Glutamatergic neuron (in vitro differentiated cells): ENCODE measurements around the gene C1QTNF3. TPM values are rescaled to one million over a fixed set of nuclear protein-coding genes. Genes with fewer than 3 reads are reported as not detected.

Source experiments
- DNase-seq: peaks from one replicate; pipeline ENCODE4 v3.0.0; 2022
- H3K27ac Mint-ChIP-seq: one replicate; pipeline ENCODE4 v1.8.0; 2020; ENCODE audit warnings: mild to moderate bottlenecking, mixed read lengths, inconsistent platforms; ENCODE audit not compliant: unreplicated experiment
- H3K27me3 Mint-ChIP-seq: one replicate; pipeline ENCODE4 v1.8.0; 2020; ENCODE audit warnings: mild to moderate bottlenecking, moderate library complexity, mixed read lengths, inconsistent platforms; ENCODE audit not compliant: unreplicated experiment
- H3K36me3 Mint-ChIP-seq: one replicate; pipeline ENCODE4 v1.8.0; 2020; ENCODE audit warnings: mild to moderate bottlenecking, mixed read lengths, inconsistent platforms; ENCODE audit not compliant: unreplicated experiment
- H3K4me1 Mint-ChIP-seq: one replicate; pipeline ENCODE4 v1.8.0; 2020; ENCODE audit warnings: mild to moderate bottlenecking, low read depth, mixed read lengths, inconsistent platforms; ENCODE audit not compliant: unreplicated experiment
- H3K4me3 Mint-ChIP-seq: one replicate; pipeline ENCODE4 v1.8.0; 2020; ENCODE audit warnings: mild to moderate bottlenecking, mixed read lengths, inconsistent platforms; ENCODE audit not compliant: unreplicated experiment
- H3K9me3 Mint-ChIP-seq: one replicate; pipeline ENCODE4 v1.8.0; 2020; ENCODE audit warnings: mild to moderate bottlenecking, moderate library complexity, mixed read lengths, inconsistent platforms; ENCODE audit not compliant: unreplicated experiment
- total RNA-seq: library from RNA; stranded (reverse); fragmentation: NEBNext Ultra II Directional; extraction: Animal tissue kit (Norgen Biotek cat#: 25700); gene quantifications from one replicate; pipeline ENCODE4 v1.2.1, GENCODE V29; 2021; ENCODE audit not compliant: unreplicated experiment
- TF ChIP-seq, protein P1 (sequence below): fragments of 200-600 bp; sonication (generic); IDR thresholded peaks from one replicate; pipeline ENCODE4 v1.5.0; 2021; ENCODE audit not compliant: partially characterized antibody, unreplicated experiment

C1QTNF3 gene
- total RNA-seq, 1 donor from 2014 or later: 9.0 TPM

GRCh38 chr5:34057569-34057968 is 14.6 kb upstream of the C1QTNF3 start:
- TF ChIP-seq, protein P1, sequence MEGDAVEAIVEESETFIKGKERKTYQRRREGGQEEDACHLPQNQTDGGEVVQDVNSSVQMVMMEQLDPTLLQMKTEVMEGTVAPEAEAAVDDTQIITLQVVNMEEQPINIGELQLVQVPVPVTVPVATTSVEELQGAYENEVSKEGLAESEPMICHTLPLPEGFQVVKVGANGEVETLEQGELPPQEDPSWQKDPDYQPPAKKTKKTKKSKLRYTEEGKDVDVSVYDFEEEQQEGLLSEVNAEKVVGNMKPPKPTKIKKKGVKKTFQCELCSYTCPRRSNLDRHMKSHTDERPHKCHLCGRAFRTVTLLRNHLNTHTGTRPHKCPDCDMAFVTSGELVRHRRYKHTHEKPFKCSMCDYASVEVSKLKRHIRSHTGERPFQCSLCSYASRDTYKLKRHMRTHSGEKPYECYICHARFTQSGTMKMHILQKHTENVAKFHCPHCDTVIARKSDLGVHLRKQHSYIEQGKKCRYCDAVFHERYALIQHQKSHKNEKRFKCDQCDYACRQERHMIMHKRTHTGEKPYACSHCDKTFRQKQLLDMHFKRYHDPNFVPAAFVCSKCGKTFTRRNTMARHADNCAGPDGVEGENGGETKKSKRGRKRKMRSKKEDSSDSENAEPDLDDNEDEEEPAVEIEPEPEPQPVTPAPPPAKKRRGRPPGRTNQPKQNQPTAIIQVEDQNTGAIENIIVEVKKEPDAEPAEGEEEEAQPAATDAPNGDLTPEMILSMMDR: no peak
- Mint-ChIP-seq H3K4me3 (no peak overlapping the region), H3K9me3 (peaks cover 2% of the 10 kb centered on the region), H3K27ac (no peak overlapping the region), H3K27me3 (peaks cover 6% of the 10 kb centered on the region), H3K36me3 (peaks cover 9% of the 10 kb centered on the region), H3K4me1 (peaks cover 22% of the 10 kb centered on the region)
- DNase-seq: no peak

DNA sequence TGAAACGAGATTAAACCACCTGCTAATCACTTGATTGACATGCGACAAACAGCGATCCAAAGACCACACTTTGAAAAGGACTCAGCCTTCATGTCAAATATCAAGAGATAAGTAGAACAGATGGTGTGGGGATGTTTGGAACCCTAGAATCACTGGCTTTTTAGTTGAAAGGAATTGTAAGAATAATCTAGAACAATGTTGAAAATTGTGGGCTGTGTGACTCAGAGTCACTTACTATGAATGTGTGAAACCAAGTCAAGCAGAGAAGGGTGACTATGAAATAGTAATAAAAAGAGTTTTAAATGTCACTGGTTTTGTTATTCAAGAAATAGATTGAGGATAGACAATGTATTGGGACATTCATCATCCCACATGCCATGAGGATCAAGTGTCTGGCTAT is 14.1 kb upstream of the C1QTNF3 start:
- TF ChIP-seq, protein P1: no peak
- no peak for DNase-seq
- Mint-ChIP-seq H3K9me3 (peaks cover 2% of the 10 kb centered on the region), H3K4me3 (no peak overlapping the region), H3K36me3 (peaks cover 5% of the 10 kb centered on the region), H3K27ac (no peak overlapping the region), H3K27me3 (peaks cover 6% of the 10 kb centered on the region), H3K4me1 (peaks cover 22% of the 10 kb centered on the region)

GRCh38 chr5:34055667-34056066 is 12.7 kb upstream of the C1QTNF3 start:
- no peak overlapping the region for H3K4me3 Mint-ChIP-seq
- H3K4me1 Mint-ChIP-seq: peaks cover 22% of the 10 kb centered on the region
- TF ChIP-seq, protein P1: no peak
- DNase-seq: no peak
- peak overlapping the region; percentile 30 for H3K27ac Mint-ChIP-seq
- H3K36me3 Mint-ChIP-seq: no peaks in the 10 kb centered on the region
- H3K9me3 Mint-ChIP-seq: peaks cover 2% of the 10 kb centered on the region
- peaks cover 5% of the 10 kb centered on the region for H3K27me3 Mint-ChIP-seq

DNA sequence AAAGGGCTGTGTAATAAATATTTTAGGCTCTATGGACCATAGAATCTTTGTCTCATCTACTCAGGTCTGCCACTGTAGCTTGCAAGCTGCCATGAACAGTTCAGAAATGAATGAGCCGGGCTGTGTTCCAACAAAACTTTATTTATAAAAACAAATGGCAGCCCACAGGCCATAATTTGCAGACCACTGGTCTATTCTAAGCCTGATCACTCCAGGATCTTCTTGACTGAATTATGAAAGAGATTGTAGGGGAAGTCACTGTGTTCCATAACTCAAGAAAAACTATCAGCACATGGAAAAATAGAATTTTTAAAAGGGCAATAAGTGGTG is 11.4 kb upstream of the C1QTNF3 start:
- no peak for DNase-seq
- Mint-ChIP-seq H3K27me3 (peaks cover 4% of the 10 kb centered on the region), H3K4me1 (peaks cover 22% of the 10 kb centered on the region), H3K27ac (peak overlapping the region; percentile 50), H3K9me3 (peaks cover 2% of the 10 kb centered on the region), H3K4me3 (no peak overlapping the region), H3K36me3 (no peaks in the 10 kb centered on the region)
- TF ChIP-seq, protein P1: no peak

DNA sequence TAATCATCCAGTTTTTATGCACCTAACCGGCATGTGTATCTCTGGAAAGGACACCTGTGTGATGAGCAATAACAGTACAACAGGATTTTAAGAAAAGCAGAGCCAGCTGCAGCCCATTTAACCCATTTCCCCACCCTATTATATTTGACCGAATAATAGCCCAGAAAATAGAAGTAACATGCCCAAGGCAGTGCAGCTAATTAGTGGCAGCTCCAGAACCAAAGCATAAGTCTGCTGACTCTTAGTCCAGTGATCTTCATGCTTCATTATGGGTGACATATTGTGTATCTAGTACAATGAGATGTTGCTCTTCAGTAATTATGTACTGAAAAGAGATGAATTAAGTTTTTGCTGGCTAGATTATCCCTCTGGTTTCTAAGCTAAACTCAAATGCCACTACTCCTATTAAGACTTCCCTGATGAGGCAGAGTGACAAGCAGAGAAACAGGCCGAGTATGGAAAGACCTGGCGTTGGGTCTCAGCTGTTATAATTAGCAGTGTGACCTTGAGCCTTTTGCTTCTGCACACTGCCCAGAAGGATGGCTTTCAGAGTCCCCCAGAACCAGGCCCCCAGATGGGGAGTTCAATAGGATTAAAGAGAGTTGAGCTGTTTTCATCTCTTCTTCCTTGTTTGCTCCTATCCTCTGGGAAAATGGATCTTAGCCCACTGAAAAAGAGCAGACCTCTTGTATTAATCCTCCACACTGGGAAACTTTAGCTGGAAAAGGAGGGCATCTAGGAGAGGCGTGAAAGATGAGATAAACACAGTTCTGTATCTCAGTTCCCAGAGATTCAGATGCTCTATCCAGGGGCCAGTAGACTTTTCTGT is 10.8 kb upstream of the C1QTNF3 start:
- peaks cover 22% of the 10 kb centered on the region for H3K4me1 Mint-ChIP-seq
- peaks cover under 1% of the 10 kb centered on the region for H3K27me3 Mint-ChIP-seq
- H3K27ac Mint-ChIP-seq: peak overlapping the region; percentile 50
- no peaks in the 10 kb centered on the region for H3K36me3 Mint-ChIP-seq
- H3K9me3 Mint-ChIP-seq: peaks cover 2% of the 10 kb centered on the region
- TF ChIP-seq, protein P1: no peak
- no peak for DNase-seq
- H3K4me3 Mint-ChIP-seq: no peak overlapping the region
